HepG2 (cell line): ENCODE data around the gene WDR47. TPM values are rescaled to one million over a fixed set of nuclear protein-coding genes. Genes with fewer than 3 reads are reported as not detected.

Experiments used
- ARID4A ChIP-seq: sonication (generic); formaldehyde crosslinking; IDR thresholded peaks from 2 replicates; pipeline ENCODE4 v1.5.0; 2020; ENCODE audit warnings: mild to moderate bottlenecking, missing genetic modification reagents, borderline replicate concordance
- CBX1 ChIP-seq: IDR thresholded peaks from one replicate; pipeline ENCODE4 v1.6.1; 2016; ENCODE audit warnings: antibody characterized with exemption, low read depth
- CENPX ChIP-seq: sonication (generic); formaldehyde crosslinking; IDR thresholded peaks from 2 replicates; pipeline ENCODE4 v1.9.0; 2021; ENCODE audit warnings: mild to moderate bottlenecking, missing genetic modification reagents, moderate library complexity
- DPF2 ChIP-seq: sonication (generic); formaldehyde crosslinking; IDR thresholded peaks from 2 replicates; pipeline ENCODE4 v1.4.0; 2020; ENCODE audit warnings: mild to moderate bottlenecking, low read depth, missing genetic modification reagents, borderline replicate concordance
- KAT8 ChIP-seq: IDR thresholded peaks from 2 replicates; pipeline ENCODE4 v1.6.1; 2016; ENCODE audit warnings: missing genetic modification reagents, missing compliant biosample characterization
- KLF13 ChIP-seq: sonication (generic); formaldehyde crosslinking; IDR thresholded peaks from 2 replicates; pipeline ENCODE4 v1.4.0; 2020; ENCODE audit warnings: mild to moderate bottlenecking, missing genetic modification reagents
- MAFG ChIP-seq: sonication (generic); formaldehyde crosslinking; IDR thresholded peaks from 2 replicates; pipeline ENCODE4 v1.5.1; 2020; ENCODE audit warnings: mild to moderate bottlenecking, missing genetic modification reagents
- MEIS2 ChIP-seq: sonication (generic); formaldehyde crosslinking; IDR thresholded peaks from 2 replicates; pipeline ENCODE4 v1.9.0; 2021; ENCODE audit warnings: mild to moderate bottlenecking, missing genetic modification reagents
- NFIC ChIP-seq: IDR thresholded peaks from 2 replicates; pipeline ENCODE4 v1.6.1; 2012; ENCODE audit warnings: mild to moderate bottlenecking, low read length, inconsistent platforms
- NFRKB ChIP-seq: fragments of 450-650 bp; IDR thresholded peaks from 2 replicates; pipeline ENCODE4 v1.6.1; 2017
- NR3C1 ChIP-seq: sonication (generic); formaldehyde crosslinking; IDR thresholded peaks from 2 replicates; pipeline ENCODE4 v1.4.0; 2020; ENCODE audit warnings: missing genetic modification reagents
- RCOR2 ChIP-seq: IDR thresholded peaks from 2 replicates; pipeline ENCODE4 v1.6.1; 2016; ENCODE audit warnings: missing biosample characterization, missing genetic modification reagents
- TOE1 ChIP-seq: sonication (generic); formaldehyde crosslinking; IDR thresholded peaks from 2 replicates; pipeline ENCODE4 v1.4.0; 2020; ENCODE audit warnings: mild to moderate bottlenecking, missing genetic modification reagents
- TRIM22 ChIP-seq: fragments of 450-650 bp; IDR thresholded peaks from 2 replicates; pipeline ENCODE4 v1.6.1; 2017
- ZBTB20 ChIP-seq: sonication (generic); formaldehyde crosslinking; IDR thresholded peaks from 2 replicates; pipeline ENCODE4 v1.8.1; 2023; ENCODE audit warnings: missing genetic modification reagents, low read depth, mild to moderate bottlenecking, borderline replicate concordance
- ZBTB7B ChIP-seq: sonication (generic); formaldehyde crosslinking; IDR thresholded peaks from 2 replicates; pipeline ENCODE4 v1.4.0; 2020; ENCODE audit warnings: missing genetic modification reagents
- ZC3H4 ChIP-seq: sonication (generic); formaldehyde crosslinking; IDR thresholded peaks from 2 replicates; pipeline ENCODE4 v1.4.0; 2020; ENCODE audit warnings: missing genetic modification reagents, borderline replicate concordance
- ZNF124 ChIP-seq: sonication (generic); formaldehyde crosslinking; IDR thresholded peaks from 2 replicates; pipeline ENCODE4 v1.4.0; 2020; ENCODE audit warnings: missing genetic modification reagents
- ZNF24 ChIP-seq: fragments of 450-650 bp; IDR thresholded peaks from 2 replicates; pipeline ENCODE4 v1.6.1; 2017; ENCODE audit warnings: antibody characterized with exemption, mild to moderate bottlenecking
- ZNF292 ChIP-seq: sonication (generic); formaldehyde crosslinking; IDR thresholded peaks from 2 replicates; pipeline ENCODE4 v1.8.1; 2022; ENCODE audit warnings: mild to moderate bottlenecking, low read depth, missing genetic modification reagents, borderline replicate concordance
- ZNF331 ChIP-seq: sonication (generic); formaldehyde crosslinking; IDR thresholded peaks from 2 replicates; pipeline ENCODE4 v1.4.0; 2020; ENCODE audit warnings: missing genetic modification reagents
- ZNF33B ChIP-seq: sonication (generic); formaldehyde crosslinking; IDR thresholded peaks from 2 replicates; pipeline ENCODE4 v1.5.1; 2020; ENCODE audit warnings: mild to moderate bottlenecking, missing genetic modification reagents
- ZNF432 ChIP-seq: sonication (generic); formaldehyde crosslinking; IDR thresholded peaks from 2 replicates; pipeline ENCODE4 v1.5.0; 2020; ENCODE audit warnings: missing genetic modification reagents, mild to moderate bottlenecking, borderline replicate concordance
- ZNF580 ChIP-seq: IDR thresholded peaks from 2 replicates; pipeline ENCODE4 v1.6.1; 2016; ENCODE audit warnings: low read depth, borderline replicate concordance
- ZNF782 ChIP-seq: sonication (generic); formaldehyde crosslinking; IDR thresholded peaks from 2 replicates; pipeline ENCODE4 v1.4.0; 2020; ENCODE audit warnings: missing genetic modification reagents, mild to moderate bottlenecking, borderline replicate concordance
- ZNF83 ChIP-seq: sonication (generic); formaldehyde crosslinking; IDR thresholded peaks from 2 replicates; pipeline ENCODE4 v1.4.0; 2020; ENCODE audit warnings: missing genetic modification reagents, mild to moderate bottlenecking, borderline replicate concordance
- ZNF841 ChIP-seq: sonication (generic); formaldehyde crosslinking; IDR thresholded peaks from 2 replicates; pipeline ENCODE4 v1.8.1; 2023; ENCODE audit warnings: missing genetic modification reagents, borderline replicate concordance
- polyA plus RNA-seq, 8 experiments: library from polyadenylated mRNA; depleted of rRNA in 3 of 8; stranded (reverse) in 7 of 8; unstranded in 1 of 8; fragments of >200 nt; fragmentation: Illumina TruSeq in 4 of 8; extraction: Trizol in 4 of 8; gene quantifications; 2 replicates each; pipeline versions ENCODE4 v1.2.1 to v1.2.3, GENCODE V29; 2011 to 2016; ENCODE audit warnings: low read depth in 4 of 8, missing spikeins in 1 of 8, mixed read lengths in 1 of 8; ENCODE audit not compliant: insufficient read depth in 1 of 8
- total RNA-seq, 5 experiments: library from RNA; depleted of rRNA; stranded (reverse); fragments of >200 nt; fragmentation: Illumina TruSeq; extraction: Trizol; gene quantifications; 2 replicates each; pipeline ENCODE4 v1.2.3, GENCODE V29; 2016; ENCODE audit warnings: low read depth in 1 of 5

WDR47 gene
- total and polyA plus RNA-seq, 2 of the 13 experiments (the other 11 are each of a cell fraction or from before 2014, with no cell fraction given): 4.3 to 5.9 TPM

- TF ChIP-seq TRIM22: no peak
- no peak for TF ChIP-seq ZNF83
- no peak for TF ChIP-seq ZNF432 (CRISPR knock-in tag)
- peak; percentile 70; the same call in 1 of the 2 replicates for TF ChIP-seq MEIS2 (CRISPR knock-in tag)
- TF ChIP-seq ZNF124 (CRISPR knock-in tag): peak; percentile 54; the same call in 1 of the 2 replicates
- TF ChIP-seq ZBTB20 (CRISPR knock-in tag): peak; percentile 17; the same call in 1 of the 2 replicates
- TF ChIP-seq KAT8 (CRISPR knock-in tag): peak; percentile 41; the same call in 1 of the 2 replicates
- peak; percentile 29; the same call in 1 of the 2 replicates for TF ChIP-seq ZNF331 (CRISPR knock-in tag)
- no peak for TF ChIP-seq ZNF841 (CRISPR knock-in tag)
- TF ChIP-seq ZBTB7B: peak; percentile 59; the same call in 1 of the 2 replicates
- no peak for TF ChIP-seq ZNF24
- no peak for TF ChIP-seq MAFG (CRISPR knock-in tag)
- TF ChIP-seq NFIC: no peak
- 0 out of 2 replicates have a peak, but pooled peaks have one; percentile 18 for TF ChIP-seq ZNF580 (CRISPR knock-in tag)
- TF ChIP-seq CENPX (CRISPR knock-in tag): no peak
- TF ChIP-seq RCOR2: no peak
- TF ChIP-seq ZNF33B (CRISPR knock-in tag): no peak
- no peak for TF ChIP-seq ZC3H4 (CRISPR knock-in tag)
- TF ChIP-seq ZNF292 (CRISPR knock-in tag): 0 out of 2 replicates have a peak, but pooled peaks have one; percentile 19
- TF ChIP-seq ARID4A (CRISPR knock-in tag): peak; percentile 90
- no peak for TF ChIP-seq NR3C1
- TF ChIP-seq NFRKB: no peak
- no peak for TF ChIP-seq TOE1
- no peak for TF ChIP-seq ZNF782 (CRISPR knock-in tag)
- TF ChIP-seq DPF2: no peak
- TF ChIP-seq CBX1: peak; percentile 73
- no peak for TF ChIP-seq KLF13 (CRISPR knock-in tag)
These were observed at the start of gene WDR47 (continued) for GRCh38 chr1:109041621-109042468.
